RKO (cell line): ENCODE results near the gene IL11.

Experiments
- DNase-seq: peaks from one replicate; pipeline ENCODE4 v3.0.0-alpha.2; 2016; ENCODE audit warnings: low spot score

Gene IL11

GRCh38 chr19:55391191-55391670, 21.0 kb upstream of the IL11 start:
- DNase-seq: no peak

GRCh38 chr19:55390461-55390880, 20.2 kb upstream of the IL11 start:
- no peak for DNase-seq

- no peak for DNase-seq
These were observed 19.4 kb upstream of the IL11 start for GRCh38 chr19:55389386-55390317.

- DNase-seq: no peak
These were observed 17.7 kb upstream of the IL11 start for GRCh38 chr19:55387736-55388497.

- DNase-seq: peak; percentile 59
These were observed 16.3 kb upstream of the IL11 start for GRCh38 chr19:55386493-55386971.

- peak; percentile 97 for DNase-seq
These were observed 15.6 kb upstream of the IL11 start, which contains the start of gene RPL28 for GRCh38 chr19:55385724-55386492. Gene RPL28 (plus strand): TSS chr19:55385932. CDS start chr19:55386358, 426 bp downstream.

GRCh38 chr19:55384920-55385723, 14.9 kb upstream of the IL11 start:
- peak; percentile 94 for DNase-seq

- peak; percentile 62 for DNase-seq
These were observed 14.1 kb upstream of the IL11 start, which contains the start of gene TMEM238 for GRCh38 chr19:55384131-55384919. Gene TMEM238 (minus strand): TSS chr19:55384292. CDS start chr19:55384259, 33 bp downstream.

GRCh38 chr19:55383279-55384130, 13.2 kb upstream of the IL11 start:
- DNase-seq: peak; percentile 77

GRCh38 chr19:55382522-55383054, 12.3 kb upstream of the IL11 start:
- DNase-seq: no peak

GRCh38 chr19:55382013-55382412, 11.8 kb upstream of the IL11 start:
- no peak for DNase-seq

GRCh38 chr19:55379174-55379573, 8.9 kb upstream of the IL11 start:
- DNase-seq: no peak

GRCh38 chr19:55377356-55378131, 7.3 kb upstream of the IL11 start:
- no peak for DNase-seq

- no peak for DNase-seq
These were observed 6.1 kb upstream of the IL11 start, which contains the start of gene TMEM190 for GRCh38 chr19:55376241-55376933. Gene TMEM190 (plus strand): TSS chr19:55376826. CDS start chr19:55376854, 28 bp downstream.

GRCh38 chr19:55373993-55374757, 3.9 kb upstream of the IL11 start:
- DNase-seq: no peak

GRCh38 chr19:55373306-55373992, 3.2 kb upstream of the IL11 start:
- DNase-seq: no peak
